NCI-H446 treated with DMSO at 0.1 percent for 48 hours (cell line): ENCODE results near the gene CDCP2.
"Not testable (repeated sequence)": the region's sequence is repeated elsewhere in the genome, so short reads cannot be mapped to it uniquely, and the experiment has no call there.

Source experiments
- DNase-seq: peaks from one replicate; lab custom pipeline; 2025; lab: John Stamatoyannopoulos, UW

The CDCP2 gene

GRCh38 chr1:54115520-54115919, 37.3 kb downstream of the CDCP2 start:
- DNase-seq: no peak

GRCh38 chr1:54114955-54115354, 37.8 kb downstream of the CDCP2 start:
- DNase-seq: no peak

GRCh38 chr1:54114001-54114400, 38.8 kb downstream of the CDCP2 start:
- no peak for DNase-seq

GRCh38 chr1:54112705-54113368, 40.0 kb downstream of the CDCP2 start:
- DNase-seq: no peak

GRCh38 chr1:54112027-54112426, 40.8 kb downstream of the CDCP2 start:
- no peak for DNase-seq

- no peak for DNase-seq
Measured at GRCh38 chr1:54111624-54112023, 41.2 kb downstream of the CDCP2 start.

- peak; percentile 25 for DNase-seq
Measured at GRCh38 chr1:54110996-54111395, 41.8 kb downstream of the CDCP2 start.

- DNase-seq: no peak
Measured at GRCh38 chr1:54109129-54110090, 43.4 kb downstream of the CDCP2 start.

GRCh38 chr1:54108156-54108555, 44.6 kb downstream of the CDCP2 start:
- no peak for DNase-seq

- no peak for DNase-seq
Measured at GRCh38 chr1:54107131-54107530, 45.7 kb downstream of the CDCP2 start.

- no peak for DNase-seq
Measured at GRCh38 chr1:54105736-54106269, 47.0 kb downstream of the CDCP2 start.

- DNase-seq: no peak
Measured at GRCh38 chr1:54105080-54105479, 47.7 kb downstream of the CDCP2 start.

- DNase-seq: not testable (repeated sequence)
Measured at GRCh38 chr1:54104613-54105012, 48.2 kb downstream of the CDCP2 start.

- DNase-seq: no peak
Measured at GRCh38 chr1:54103414-54103813, 49.4 kb downstream of the CDCP2 start.

GRCh38 chr1:54100500-54100899, 52.3 kb downstream of the CDCP2 start:
- no peak for DNase-seq

- DNase-seq: no peak
Measured at GRCh38 chr1:54099061-54099610, 53.7 kb downstream of the CDCP2 start.

- DNase-seq: no peak
Measured at GRCh38 chr1:54096877-54097240, 55.9 kb downstream of the CDCP2 start.

- no peak for DNase-seq
Measured at GRCh38 chr1:54096227-54096876, 56.4 kb downstream of the CDCP2 start.

GRCh38 chr1:54095546-54096226, 57.1 kb downstream of the CDCP2 start:
- no peak for DNase-seq

- not testable (repeated sequence) for DNase-seq
Measured at GRCh38 chr1:54094730-54095105, 58.1 kb downstream of the CDCP2 start.

GRCh38 chr1:54094001-54094729, 58.6 kb downstream of the CDCP2 start:
- DNase-seq: no peak
